Uterus (tissue), 4 donors: Measurements from ENCODE around the gene CC2D2B. TPM values are rescaled to one million over a fixed set of nuclear protein-coding genes. Genes with fewer than 3 reads are reported as not detected.

Source experiments
- DNase-seq, 2 donors: peaks; one replicate each; pipeline ENCODE4 v3.0.0-alpha.2; 2019 to 2020
- H3K27ac ChIP-seq, 2 donors: fragments of 200-600 bp; sonication (generic); 1 replicate in 1 of 2; 2 replicates in 1 of 2; pipeline ENCODE4 v1.5.1; 2016 to 2018
- H3K27me3 ChIP-seq, 2 donors: fragments of 200-600 bp; sonication (generic); one replicate each; pipeline ENCODE4 v1.5.1; 2018 to 2019; ENCODE audit warnings: control low read depth in 1 of 2
- H3K36me3 ChIP-seq, 2 donors: fragments of 200-600 bp; sonication (generic); one replicate each; pipeline ENCODE4 v1.5.1; 2019; ENCODE audit warnings: control low read depth in 1 of 2
- H3K4me1 ChIP-seq, 2 donors: fragments of 200-600 bp; sonication (generic); one replicate each; pipeline ENCODE4 v1.5.1; 2018 to 2019; ENCODE audit warnings: control low read depth in 1 of 2
- H3K4me3 ChIP-seq, 2 donors: fragments of 200-600 bp; sonication (generic); 1 replicate in 1 of 2; 2 replicates in 1 of 2; pipeline ENCODE4 v1.5.1; 2018 to 2019; ENCODE audit warnings: mild to moderate bottlenecking in 1 of 2
- H3K9me3 ChIP-seq, 2 donors: fragments of 200-600 bp; sonication (generic); one replicate each; pipeline ENCODE4 v1.5.1; 2019; ENCODE audit warnings: control low read depth in 1 of 2
- CTCF ChIP-seq, 4 experiments: fragments of 200-600 bp in 2 of 4; fragments of 450-650 bp in 2 of 4; sonication (generic) in 2 of 4; IDR thresholded peaks; one replicate each; pipeline ENCODE4 v1.5.1; 2016 to 2019; ENCODE audit warnings: antibody characterized with exemption in 4 of 4, mild to moderate bottlenecking in 2 of 4, moderate library complexity in 1 of 4
- POLR2A ChIP-seq, 2 donors: fragments of 450-650 bp; IDR thresholded peaks; one replicate each; pipeline ENCODE4 v1.6.1; 2016; ENCODE audit warnings: antibody characterized with exemption in 2 of 2, mild to moderate bottlenecking in 1 of 2, moderate library complexity in 1 of 2
- intact Hi-C: fragments of 100-400 bp; cut with DNase I; formaldehyde crosslinking; loops from one replicate; pipeline ENCODE4 v1.15.1; 2023; ENCODE audit warnings: low total_unique reads
- total RNA-seq, 4 donors: library from RNA; depleted of rRNA in 3 of 4; stranded (reverse); fragments of >200 nt in 3 of 4; gene quantifications; one replicate each; pipeline versions ENCODE4 v1.1.0 to v1.2.4, GENCODE V29; 2014 to 2023
- donor health status: DM: yes; HTN: yes; CAD: no.

The CC2D2B gene
- 1 to 10 TPM; 2.1 to 7.3 (median 5.0) TPM for total RNA-seq

DNA sequence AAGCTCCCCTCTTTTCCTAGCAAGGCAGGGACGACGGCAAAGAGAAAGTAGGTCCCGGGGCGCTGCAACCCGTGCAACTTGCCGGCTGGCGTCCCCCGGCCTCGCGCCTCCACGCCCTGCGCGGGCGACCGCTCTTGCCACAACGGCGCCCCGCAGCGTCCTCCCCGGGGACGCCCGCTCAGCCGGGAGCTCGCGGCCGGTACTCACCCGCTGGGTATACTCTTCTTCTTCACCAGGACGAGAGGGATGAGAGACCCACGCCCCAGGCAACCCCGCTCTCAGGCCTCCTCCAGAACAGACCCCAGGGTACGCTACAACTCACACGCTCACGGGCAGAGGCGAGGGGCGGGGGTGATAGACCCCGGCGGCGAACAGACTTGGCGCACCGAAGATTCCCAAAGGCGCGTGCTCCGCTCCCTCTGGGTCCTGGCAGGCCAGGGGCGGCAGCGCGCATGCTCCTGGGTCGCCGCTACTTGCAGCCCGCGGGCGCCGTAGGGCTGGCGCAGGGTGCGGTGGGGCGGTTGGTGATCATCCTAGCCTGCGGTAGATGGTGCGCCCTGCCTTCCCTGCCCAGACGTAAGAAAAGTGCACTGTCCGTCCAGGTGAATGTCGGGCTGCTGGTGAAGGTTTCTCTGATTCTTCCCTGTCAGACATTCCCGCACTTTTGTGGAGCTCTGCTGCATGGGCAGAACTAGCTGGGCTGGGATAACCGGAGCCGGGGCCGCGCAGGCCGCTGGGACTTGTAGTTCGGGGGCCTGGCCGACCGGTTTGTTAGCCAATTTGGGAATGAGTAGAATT, at the start of gene CC2D2B:
Gene CC2D2B, plus strand, starts transcription at position 520 of the 798 bp plus-strand sequence. CDS start 3,349 bp downstream, outside the sequence.
- H3K4me1 ChIP-seq: no peaks in the 10 kb centered on the region
- intact Hi-C loops: no loop called here
- H3K36me3 ChIP-seq: no peaks in the 10 kb centered on the region
- peak; percentile 81 to 82 for DNase-seq
- H3K4me3 ChIP-seq: peak within 1 kb of the TSS; percentile 53 to 67
- no peaks in the 10 kb centered on the region for H3K27me3 ChIP-seq
- TF ChIP-seq CTCF (IDR thresholded peaks at IDR 0.05) (peak in 2 of 4 experiments; percentile 7 to 26), POLR2A (IDR thresholded peaks at IDR 0.05) (peak in 1 of 2 donors; percentile 18)
- H3K27ac ChIP-seq: peak within 1 kb of the TSS; percentile 88 to 89
- no peaks in the 10 kb centered on the region for H3K9me3 ChIP-seq

DNA sequence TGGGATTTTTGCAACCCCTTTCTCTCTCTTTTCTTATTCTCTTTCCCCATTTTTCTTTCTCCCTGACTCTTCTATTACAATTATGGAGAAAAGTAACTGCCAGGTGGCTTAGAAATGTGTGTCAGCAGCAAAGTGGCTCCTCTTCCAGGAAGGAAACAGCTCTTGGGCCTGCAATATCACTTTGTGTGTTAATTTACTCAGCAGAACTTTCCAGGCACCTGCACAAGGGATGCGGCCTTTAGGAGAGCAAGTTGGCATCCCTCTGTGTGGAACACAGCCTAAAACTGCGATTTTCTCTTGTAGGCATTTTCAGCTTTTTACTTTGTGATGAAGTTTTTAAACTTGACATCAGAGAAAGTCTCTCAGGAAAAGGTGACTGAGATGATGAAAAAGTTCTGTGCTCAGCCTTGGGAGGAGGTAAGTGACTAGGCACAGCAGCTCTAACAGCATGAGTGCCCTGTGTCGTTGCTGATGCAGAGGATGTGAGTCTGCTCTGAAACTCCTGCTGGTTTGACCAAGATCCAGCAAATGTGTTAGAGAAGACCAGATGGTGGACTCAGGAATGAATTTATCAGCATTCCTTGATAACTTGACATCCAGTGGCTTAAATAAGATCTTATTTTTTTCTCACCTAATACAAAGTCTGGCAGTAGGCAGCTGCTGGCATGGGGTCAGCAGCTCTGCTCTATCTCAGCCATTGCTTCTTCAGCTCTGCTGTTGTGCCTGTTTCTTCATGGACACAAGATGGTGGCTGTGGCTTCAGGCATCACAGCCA, 47.4 kb upstream of the CC2D2B start:
- H3K27me3 ChIP-seq: no peaks in the 10 kb centered on the region
- no peaks in the 10 kb centered on the region for H3K9me3 ChIP-seq
- H3K4me1 ChIP-seq: no peaks in the 10 kb centered on the region
- intact Hi-C loops: no loop called here
- H3K27ac ChIP-seq: no peak overlapping the region
- DNase-seq: no peak
- H3K36me3 ChIP-seq: no peaks in the 10 kb centered on the region
- TF ChIP-seq CTCF (IDR thresholded peaks at IDR 0.05) (no peak), POLR2A (IDR thresholded peaks at IDR 0.05) (no peak)
- no peak overlapping the region for H3K4me3 ChIP-seq

- H3K36me3 ChIP-seq: no peaks in the 10 kb centered on the region
- intact Hi-C loops: no loop called here
- H3K27me3 ChIP-seq: no peaks in the 10 kb centered on the region
- no peak for DNase-seq
- TF ChIP-seq POLR2A (IDR thresholded peaks at IDR 0.05) (no peak), CTCF (IDR thresholded peaks at IDR 0.05) (no peak)
- H3K9me3 ChIP-seq: no peaks in the 10 kb centered on the region
- no peaks in the 10 kb centered on the region for H3K4me1 ChIP-seq
- no peak overlapping the region for H3K4me3 ChIP-seq
- no peak overlapping the region for H3K27ac ChIP-seq
Observed at GRCh38 chr10:95861386-95861785, 46.4 kb upstream of the CC2D2B start.

GRCh38 chr10:95864906-95865813, 42.6 kb upstream of the CC2D2B start:
- Histone ChIP-seq H3K27me3 (no peaks in the 10 kb centered on the region), H3K4me3 (no peak overlapping the region), H3K9me3 (no peaks in the 10 kb centered on the region), H3K4me1 (no peaks in the 10 kb centered on the region), H3K27ac (peak overlapping the region; percentile 12 to 28), H3K36me3 (no peaks in the 10 kb centered on the region)
- DNase-seq: peak; percentile 34 to 52
- TF ChIP-seq CTCF (IDR thresholded peaks at IDR 0.05) (peak; percentile 49 to 76 (median 68)), POLR2A (IDR thresholded peaks at IDR 0.05) (no peak)
- intact Hi-C loops: no loop called here
